Activated CD4-positive, alpha-beta T cell treated with anti-CD3 and anti-CD28 coated beads, Interleukin-2, amount 10 ng/mL, durations not matched to agents 24 days and 14 days (primary cell): ENCODE measurements around the gene TECR. TPM values are rescaled to one million over a fixed set of nuclear protein-coding genes. Genes with fewer than 3 reads are reported as not detected.

Source experiments
- DNase-seq: peaks from one replicate; pipeline ENCODE4 v3.0.0; 2022
- H3K27ac Mint-ChIP-seq: one replicate; pipeline ENCODE4 v1.8.0; 2022; ENCODE audit warnings: mild to moderate bottlenecking, mixed read lengths
- H3K27me3 Mint-ChIP-seq: one replicate; pipeline ENCODE4 v1.8.0; 2022; ENCODE audit warnings: mixed read lengths
- H3K36me3 Mint-ChIP-seq: one replicate; pipeline ENCODE4 v1.8.0; 2022; ENCODE audit warnings: low read depth, mild to moderate bottlenecking, mixed read lengths
- H3K4me1 Mint-ChIP-seq: one replicate; pipeline ENCODE4 v1.8.0; 2021; ENCODE audit warnings: mixed read lengths
- H3K4me3 Mint-ChIP-seq: one replicate; pipeline ENCODE4 v1.8.0; 2022; ENCODE audit warnings: mild to moderate bottlenecking, moderate library complexity, mixed read lengths
- H3K9me3 Mint-ChIP-seq: one replicate; pipeline ENCODE4 v1.8.0; 2021; ENCODE audit warnings: mixed read lengths
- intact Hi-C: fragments of 100-400 bp; cut with micrococcal nuclease; formaldehyde crosslinking; loops from one replicate; pipeline ENCODE4 v1.15.1; 2023
- total RNA-seq: library from RNA; stranded (reverse); gene quantifications from 2 replicates; pipeline ENCODE4 v1.2.3, GENCODE V29; 2022

Gene TECR
- total RNA-seq, 1 donor from 2014 or later, result 108 TPM

GRCh38 chr19:14565298-14565679 is 35.9 kb downstream of the TECR start:
- H3K4me3 Mint-ChIP-seq, result no peak overlapping the region
- no peak for DNase-seq
- H3K4me1 Mint-ChIP-seq, result peaks cover 18% of the 10 kb centered on the region
- H3K36me3 Mint-ChIP-seq, result peaks cover 23% of the 10 kb centered on the region
- H3K27ac Mint-ChIP-seq, result no peak overlapping the region
- H3K9me3 Mint-ChIP-seq, result no peaks in the 10 kb centered on the region
- intact Hi-C loops, result no loop called here
- H3K27me3 Mint-ChIP-seq, result no peaks in the 10 kb centered on the region

- H3K27me3 Mint-ChIP-seq, result no peaks in the 10 kb centered on the region
- H3K4me1 Mint-ChIP-seq, result peaks cover 18% of the 10 kb centered on the region
- H3K27ac Mint-ChIP-seq, result no peak overlapping the region
- no peak overlapping the region for H3K4me3 Mint-ChIP-seq
- no peaks in the 10 kb centered on the region for H3K9me3 Mint-ChIP-seq
- DNase-seq, result no peak
- peaks cover 24% of the 10 kb centered on the region for H3K36me3 Mint-ChIP-seq
- intact Hi-C loops, result no loop called here
Measured at GRCh38 chr19:14565765-14566711, 36.6 kb downstream of the TECR start.

- Mint-ChIP-seq H3K4me3 (no peak overlapping the region), H3K4me1 (peaks cover 19% of the 10 kb centered on the region), H3K27me3 (no peaks in the 10 kb centered on the region), H3K27ac (no peak overlapping the region), H3K9me3 (no peaks in the 10 kb centered on the region), H3K36me3 (peaks cover 27% of the 10 kb centered on the region)
- intact Hi-C loops, result no loop called here
- DNase-seq, result no peak
Measured at GRCh38 chr19:14566712-14567077, 37.3 kb downstream of the TECR start.

- DNase-seq, result no peak
- no peaks in the 10 kb centered on the region for H3K9me3 Mint-ChIP-seq
- peak overlapping the region; percentile 53 for H3K27ac Mint-ChIP-seq
- no peaks in the 10 kb centered on the region for H3K27me3 Mint-ChIP-seq
- no peak overlapping the region for H3K4me3 Mint-ChIP-seq
- intact Hi-C loops, result no loop called here
- peaks cover 27% of the 10 kb centered on the region for H3K36me3 Mint-ChIP-seq
- H3K4me1 Mint-ChIP-seq, result peaks cover 19% of the 10 kb centered on the region
Measured at GRCh38 chr19:14567079-14567478, 37.7 kb downstream of the TECR start.

- intact Hi-C loops, result loop anchor here (10.0 kb wide), 1 partner anchor 214 kb away; no protein-coding TSS in a partner anchor
- H3K9me3 Mint-ChIP-seq, result no peaks in the 10 kb centered on the region
- peaks cover 18% of the 10 kb centered on the region for H3K36me3 Mint-ChIP-seq
- no peak for DNase-seq
- H3K27ac Mint-ChIP-seq, result peak overlapping the region; percentile 51
- no peaks in the 10 kb centered on the region for H3K27me3 Mint-ChIP-seq
- peak overlapping the region; percentile 91 for H3K4me3 Mint-ChIP-seq
- H3K4me1 Mint-ChIP-seq, result peaks cover 23% of the 10 kb centered on the region
Measured at GRCh38 chr19:14570864-14571527, 41.6 kb downstream of the TECR start.

- Mint-ChIP-seq H3K4me1 (peaks cover 23% of the 10 kb centered on the region), H3K9me3 (no peaks in the 10 kb centered on the region), H3K27ac (peak within 1 kb of the TSS; percentile 89), H3K36me3 (peaks cover 17% of the 10 kb centered on the region), H3K27me3 (no peaks in the 10 kb centered on the region), H3K4me3 (peak within 1 kb of the TSS; percentile 91)
- peak; percentile 97 for DNase-seq
- intact Hi-C loops, result loop anchor here (1.0 to 10.0 kb wide), 2 partner anchors 117 to 213 kb away; no protein-coding TSS in a partner anchor
Measured at GRCh38 chr19:14571695-14572490, 42.5 kb downstream of the TECR start, which contains the start of gene NDUFB7. Gene NDUFB7 (minus strand): TSS chr19:14572066. CDS start chr19:14572000, 66 bp downstream.

- DNase-seq, result no peak
- Mint-ChIP-seq H3K36me3 (peaks cover 3% of the 10 kb centered on the region), H3K4me3 (no peak overlapping the region), H3K4me1 (peaks cover 10% of the 10 kb centered on the region), H3K27ac (no peak overlapping the region), H3K27me3 (no peaks in the 10 kb centered on the region), H3K9me3 (no peaks in the 10 kb centered on the region)
- intact Hi-C loops, result loop anchor here (10.0 kb wide), 1 partner anchor 209 kb away; no protein-coding TSS in a partner anchor
Measured at GRCh38 chr19:14575428-14575980, 46.1 kb downstream of the TECR start.

GRCh38 chr19:14576363-14576762 is 47.0 kb downstream of the TECR start:
- intact Hi-C loops, result loop anchor here (10.0 kb wide), 1 partner anchor 208 kb away; no protein-coding TSS in a partner anchor
- Mint-ChIP-seq H3K36me3 (peaks cover 2% of the 10 kb centered on the region), H3K27ac (no peak overlapping the region)

GRCh38 chr19:14577264-14577663 is 47.9 kb downstream of the TECR start:
- DNase-seq, result no peak
- intact Hi-C loops, result loop anchor here (10.0 kb wide), 1 partner anchor 208 kb away; no protein-coding TSS in a partner anchor
- H3K36me3 Mint-ChIP-seq, result no peaks in the 10 kb centered on the region
- H3K4me1 Mint-ChIP-seq, result peaks cover 8% of the 10 kb centered on the region
- no peak overlapping the region for H3K27ac Mint-ChIP-seq
- H3K9me3 Mint-ChIP-seq, result no peaks in the 10 kb centered on the region
- no peaks in the 10 kb centered on the region for H3K27me3 Mint-ChIP-seq
- H3K4me3 Mint-ChIP-seq, result no peak overlapping the region

More at GRCh38 chr19:14576363-14576762, 47.0 kb downstream of the TECR start:
- Mint-ChIP-seq H3K4me1 (peaks cover 10% of the 10 kb centered on the region), H3K9me3 (no peaks in the 10 kb centered on the region), H3K27me3 (no peaks in the 10 kb centered on the region), H3K4me3 (no peak overlapping the region)
- DNase-seq, result no peak

- no peak for DNase-seq
- no peaks in the 10 kb centered on the region for H3K27me3 Mint-ChIP-seq
- intact Hi-C loops, result loop anchor here (10.0 kb wide), 1 partner anchor 207 kb away; no protein-coding TSS in a partner anchor
- no peak overlapping the region for H3K27ac Mint-ChIP-seq
- H3K36me3 Mint-ChIP-seq, result no peaks in the 10 kb centered on the region
- H3K4me1 Mint-ChIP-seq, result peaks cover 8% of the 10 kb centered on the region
- no peak overlapping the region for H3K4me3 Mint-ChIP-seq
- H3K9me3 Mint-ChIP-seq, result no peaks in the 10 kb centered on the region
Measured at GRCh38 chr19:14577885-14578427, 48.6 kb downstream of the TECR start.

GRCh38 chr19:14580623-14581237 is 51.3 kb downstream of the TECR start:
- DNase-seq, result no peak
- H3K27me3 Mint-ChIP-seq, result no peaks in the 10 kb centered on the region
- no peak overlapping the region for H3K4me3 Mint-ChIP-seq
- intact Hi-C loops, result no loop called here
- no peaks in the 10 kb centered on the region for H3K9me3 Mint-ChIP-seq
- H3K4me1 Mint-ChIP-seq, result peaks cover 2% of the 10 kb centered on the region
- H3K27ac Mint-ChIP-seq, result peak overlapping the region; percentile 74
- no peaks in the 10 kb centered on the region for H3K36me3 Mint-ChIP-seq

- intact Hi-C loops, result no loop called here
- DNase-seq, result no peak
- no peak within 1 kb of the TSS for H3K27ac Mint-ChIP-seq
- no peaks in the 10 kb centered on the region for H3K36me3 Mint-ChIP-seq
- H3K27me3 Mint-ChIP-seq, result no peaks in the 10 kb centered on the region
- H3K9me3 Mint-ChIP-seq, result no peaks in the 10 kb centered on the region
- H3K4me3 Mint-ChIP-seq, result no peak within 1 kb of the TSS
- H3K4me1 Mint-ChIP-seq, result peaks cover 2% of the 10 kb centered on the region
Measured at GRCh38 chr19:14582894-14583340, 53.5 kb downstream of the TECR start, which contains the start of gene CLEC17A. Gene CLEC17A (plus strand): TSS chr19:14583084. CDS start chr19:14583161, 77 bp downstream.
